Peyer's patch (tissue), 4 donors: ENCODE measurements around the gene SEMA3D. TPM values are rescaled to one million over a fixed set of nuclear protein-coding genes. Genes with fewer than 3 reads are reported as not detected.

Source experiments
- DNase-seq, 3 donors: peaks; one replicate each; pipeline ENCODE4 v3.0.0-alpha.2; 2017 to 2019
- H3K27ac ChIP-seq, 4 donors: fragments of 200-600 bp; sonication (generic); one replicate each; pipeline ENCODE4 v1.5.1; 2016 to 2019
- H3K27me3 ChIP-seq, 2 donors: fragments of 200-600 bp; sonication (generic); one replicate each; pipeline ENCODE4 v1.5.1; 2019
- H3K36me3 ChIP-seq, 3 donors: fragments of 200-600 bp; sonication (generic); one replicate each; pipeline ENCODE4 v1.5.1; 2016 to 2019
- H3K4me1 ChIP-seq, 4 donors: fragments of 200-600 bp; sonication (generic); one replicate each; pipeline ENCODE4 v1.5.1; 2016 to 2019
- H3K4me3 ChIP-seq, 4 donors: fragments of 200-600 bp; sonication (generic); 1 replicate in 3 of 4; 2 replicates in 1 of 4; pipeline ENCODE4 v1.5.1; 2016 to 2019; ENCODE audit warnings: mild to moderate bottlenecking in 1 of 4
- H3K9me3 ChIP-seq, 4 donors: fragments of 200-600 bp; sonication (generic); one replicate each; pipeline ENCODE4 v1.5.1; 2016 to 2019; ENCODE audit warnings: mild to moderate bottlenecking in 1 of 4
- POLR2A ChIP-seq, 2 donors: fragments of 450-650 bp; IDR thresholded peaks; one replicate each; pipeline ENCODE4 v1.5.1; 2017; ENCODE audit warnings: antibody characterized with exemption in 2 of 2, mild to moderate bottlenecking in 2 of 2, moderate library complexity in 2 of 2
- total RNA-seq, 4 donors: library from RNA; depleted of rRNA; stranded (reverse); fragments of >200 nt; gene quantifications; one replicate each; pipeline ENCODE4 v1.1.0, GENCODE V29; 2016
- TF ChIP-seq, protein P1 (sequence below), 6 experiments: fragments of 450-650 bp in 4 of 6; fragments of 200-600 bp in 2 of 6; sonication (generic) in 1 of 6; IDR thresholded peaks; one replicate each; pipeline ENCODE4 v1.5.1; 2017 to 2019; ENCODE audit warnings: antibody characterized with exemption in 6 of 6, mild to moderate bottlenecking in 3 of 6, moderate library complexity in 1 of 6

Gene SEMA3D
- total RNA-seq, 4 donors from 2014 or later, result 4.5 to 7.6 (median 6.5) TPM

DNA sequence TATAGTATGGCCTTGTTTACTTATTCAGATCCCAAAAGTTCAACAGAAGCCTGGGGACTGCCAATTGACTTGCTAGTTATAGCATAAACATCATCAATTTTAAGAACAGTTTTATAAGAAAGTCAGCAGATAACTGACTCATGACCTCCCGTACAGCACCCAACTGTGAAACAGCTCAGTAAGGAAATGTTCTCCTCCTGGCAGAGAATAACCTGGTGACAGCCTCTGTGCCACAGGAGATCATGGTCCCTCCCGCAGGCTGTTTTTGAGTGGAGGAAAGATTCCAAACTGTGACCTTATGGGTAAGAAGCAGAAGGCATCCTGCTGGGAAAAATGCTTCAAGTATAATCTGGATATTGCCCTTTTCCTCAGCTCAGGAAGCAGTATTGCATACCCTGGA, 182.5 kb downstream of the SEMA3D start:
- H3K36me3 ChIP-seq, result no peaks in the 10 kb centered on the region
- H3K4me3 ChIP-seq, result no peak overlapping the region
- no peak overlapping the region for H3K27ac ChIP-seq
- H3K9me3 ChIP-seq, result no peaks in the 10 kb centered on the region
- H3K27me3 ChIP-seq, result no peaks in the 10 kb centered on the region
- H3K4me1 ChIP-seq, result no peaks in the 10 kb centered on the region
- DNase-seq, result no peak
- TF ChIP-seq POLR2A (IDR thresholded peaks at IDR 0.05), result no peak
- TF ChIP-seq, protein P1, sequence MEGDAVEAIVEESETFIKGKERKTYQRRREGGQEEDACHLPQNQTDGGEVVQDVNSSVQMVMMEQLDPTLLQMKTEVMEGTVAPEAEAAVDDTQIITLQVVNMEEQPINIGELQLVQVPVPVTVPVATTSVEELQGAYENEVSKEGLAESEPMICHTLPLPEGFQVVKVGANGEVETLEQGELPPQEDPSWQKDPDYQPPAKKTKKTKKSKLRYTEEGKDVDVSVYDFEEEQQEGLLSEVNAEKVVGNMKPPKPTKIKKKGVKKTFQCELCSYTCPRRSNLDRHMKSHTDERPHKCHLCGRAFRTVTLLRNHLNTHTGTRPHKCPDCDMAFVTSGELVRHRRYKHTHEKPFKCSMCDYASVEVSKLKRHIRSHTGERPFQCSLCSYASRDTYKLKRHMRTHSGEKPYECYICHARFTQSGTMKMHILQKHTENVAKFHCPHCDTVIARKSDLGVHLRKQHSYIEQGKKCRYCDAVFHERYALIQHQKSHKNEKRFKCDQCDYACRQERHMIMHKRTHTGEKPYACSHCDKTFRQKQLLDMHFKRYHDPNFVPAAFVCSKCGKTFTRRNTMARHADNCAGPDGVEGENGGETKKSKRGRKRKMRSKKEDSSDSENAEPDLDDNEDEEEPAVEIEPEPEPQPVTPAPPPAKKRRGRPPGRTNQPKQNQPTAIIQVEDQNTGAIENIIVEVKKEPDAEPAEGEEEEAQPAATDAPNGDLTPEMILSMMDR (IDR thresholded peaks at IDR 0.05), result no peak

DNA sequence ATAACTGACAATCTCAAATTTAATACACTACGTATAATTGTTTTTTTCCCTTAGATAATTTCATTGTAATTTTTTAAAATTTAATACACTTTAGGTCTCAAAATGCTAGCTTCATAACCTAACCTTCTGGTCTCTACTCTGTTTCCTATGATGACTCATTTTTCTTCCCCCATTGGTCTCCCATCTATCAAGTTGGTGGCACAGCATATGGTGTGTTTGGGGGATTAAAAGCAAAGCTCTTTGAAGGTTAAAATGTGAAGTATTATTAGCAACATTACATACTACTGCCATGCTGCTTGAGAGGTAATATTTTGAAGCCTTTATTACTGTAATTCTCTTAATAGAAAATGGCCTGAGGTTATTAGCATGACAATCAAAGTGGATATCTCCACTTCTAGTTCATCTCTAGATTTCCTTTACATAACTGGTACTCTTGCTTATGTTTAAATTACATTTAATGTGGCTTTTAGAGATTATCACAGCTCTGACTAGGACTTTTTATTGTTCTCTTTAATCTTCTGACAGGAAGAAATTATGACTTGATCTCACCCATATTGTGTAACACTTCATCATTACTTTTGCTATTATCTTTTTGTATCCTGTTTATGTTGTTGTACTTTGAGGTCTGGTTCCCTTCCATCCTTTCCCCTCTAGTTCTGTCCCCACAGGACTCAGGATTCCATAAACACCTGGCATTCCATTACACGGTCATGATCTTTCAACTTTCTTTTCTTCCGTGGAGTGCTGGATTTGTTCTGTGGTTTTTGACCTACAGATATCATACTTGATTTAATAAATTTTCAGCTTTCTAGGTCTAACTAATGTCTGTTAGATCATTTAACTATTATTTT, 185.1 kb downstream of the SEMA3D start:
- Histone ChIP-seq H3K36me3 (no peaks in the 10 kb centered on the region), H3K4me3 (no peak overlapping the region), H3K27ac (no peak overlapping the region), H3K4me1 (no peaks in the 10 kb centered on the region), H3K27me3 (no peaks in the 10 kb centered on the region), H3K9me3 (no peaks in the 10 kb centered on the region)
- TF ChIP-seq, protein P1 (IDR thresholded peaks at IDR 0.05), result no peak
- no peak for TF ChIP-seq POLR2A (IDR thresholded peaks at IDR 0.05)
- no peak for DNase-seq

DNA sequence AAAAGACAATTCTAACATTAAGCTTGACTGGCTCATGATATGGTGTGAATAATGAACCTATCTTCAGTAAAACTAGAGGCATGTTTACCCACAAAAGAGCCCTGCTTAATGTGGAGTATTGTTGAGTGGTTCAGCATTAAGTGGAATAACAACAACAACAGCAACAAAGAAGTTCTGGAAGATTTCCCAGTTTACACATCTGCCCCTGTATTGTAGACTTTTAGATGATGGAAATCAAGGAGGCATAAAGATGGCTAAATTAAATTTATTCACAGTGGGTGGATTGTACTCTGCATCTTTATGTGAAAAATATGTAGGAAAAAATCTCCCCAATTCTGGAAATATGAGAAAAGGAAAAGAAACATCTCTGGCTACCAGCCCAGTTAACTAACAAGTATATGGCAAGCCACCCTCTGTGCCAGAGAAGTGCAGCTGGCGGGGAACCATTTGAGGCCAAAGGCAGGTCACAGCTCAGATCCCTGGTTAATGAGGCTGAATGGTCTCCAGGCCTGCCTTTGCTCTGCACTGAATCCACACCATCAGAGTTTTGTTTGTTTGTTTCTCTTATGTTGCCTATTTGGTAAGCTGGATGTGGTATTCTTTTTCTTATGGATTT, 186.0 kb downstream of the SEMA3D start:
- Histone ChIP-seq H3K9me3 (no peaks in the 10 kb centered on the region), H3K4me3 (no peak overlapping the region), H3K27me3 (no peaks in the 10 kb centered on the region), H3K4me1 (no peaks in the 10 kb centered on the region), H3K27ac (no peak overlapping the region), H3K36me3 (no peaks in the 10 kb centered on the region)
- TF ChIP-seq, protein P1 (IDR thresholded peaks at IDR 0.05), result no peak
- TF ChIP-seq POLR2A (IDR thresholded peaks at IDR 0.05), result no peak
- no peak for DNase-seq

DNA sequence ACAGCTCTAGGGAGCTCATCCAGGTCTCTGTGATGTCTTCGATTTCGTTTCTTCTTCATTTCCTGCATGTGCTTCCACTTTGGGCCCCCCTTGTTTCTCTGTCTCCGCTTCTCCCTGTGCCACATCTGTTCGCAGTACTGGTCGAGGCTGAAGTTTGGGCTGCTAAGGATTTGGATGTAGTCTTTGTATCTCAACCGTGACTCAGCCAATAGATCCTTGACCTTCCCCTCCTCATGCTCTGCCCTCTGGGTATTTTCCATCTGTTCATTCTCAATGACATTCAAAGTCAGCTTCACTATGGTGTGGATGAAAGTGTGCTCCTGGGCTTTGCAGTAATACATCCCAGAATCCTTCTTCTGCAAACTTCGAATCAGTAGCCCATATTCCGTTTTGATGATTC, 187.4 kb downstream of the SEMA3D start:
- H3K9me3 ChIP-seq, result no peaks in the 10 kb centered on the region
- H3K27me3 ChIP-seq, result no peaks in the 10 kb centered on the region
- H3K36me3 ChIP-seq, result no peaks in the 10 kb centered on the region
- H3K4me3 ChIP-seq, result no peak overlapping the region
- no peak for DNase-seq
- H3K27ac ChIP-seq, result no peak overlapping the region
- TF ChIP-seq, protein P1 (IDR thresholded peaks at IDR 0.05), result no peak
- no peak for TF ChIP-seq POLR2A (IDR thresholded peaks at IDR 0.05)
- no peaks in the 10 kb centered on the region for H3K4me1 ChIP-seq

DNA sequence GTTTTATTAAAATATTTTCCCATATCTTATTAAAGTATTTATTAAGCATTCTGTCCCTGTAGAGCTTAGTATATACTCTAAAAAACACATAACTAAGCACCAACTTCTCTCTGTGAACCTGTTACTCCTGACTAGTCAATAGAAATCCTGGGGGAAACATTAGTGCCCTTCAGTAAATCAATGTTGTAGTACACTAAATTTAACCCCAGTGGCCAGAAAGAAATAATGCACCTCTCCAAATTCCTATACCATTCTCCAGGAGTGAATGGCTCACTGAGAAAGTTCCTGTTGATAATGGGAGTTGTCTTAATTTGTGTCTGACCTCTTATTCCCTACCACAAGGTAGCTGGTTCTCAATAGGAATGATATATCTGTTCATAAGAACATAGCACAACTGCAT, 188.2 kb downstream of the SEMA3D start:
- Histone ChIP-seq H3K9me3 (no peaks in the 10 kb centered on the region), H3K27me3 (no peaks in the 10 kb centered on the region), H3K4me1 (no peaks in the 10 kb centered on the region), H3K27ac (no peak overlapping the region), H3K36me3 (no peaks in the 10 kb centered on the region), H3K4me3 (no peak overlapping the region)
- DNase-seq, result no peak
- TF ChIP-seq, protein P1 (IDR thresholded peaks at IDR 0.05), result no peak
- TF ChIP-seq POLR2A (IDR thresholded peaks at IDR 0.05), result no peak
